Neural cell (in vitro differentiated cells): ENCODE results near the gene SLC50A1. TPM values are rescaled to one million over a fixed set of nuclear protein-coding genes. Genes with fewer than 3 reads are reported as not detected.
"Not testable (repeated sequence)": the region's sequence is repeated elsewhere in the genome, so short reads cannot be mapped to it uniquely, and the experiment has no call there.

Experiments used
- H2AFZ ChIP-seq: fragments of 200-600, 300-800 bp; sonication (generic), shearing (Covaris generic); 2 replicates; pipeline ENCODE4 v1.6.0; 2014; ENCODE audit warnings: low read depth, mild to moderate bottlenecking, antibody characterized with exemption, low read length, moderate library complexity
- H3F3A ChIP-seq: fragments of 200-600 bp; shearing (Covaris generic); 2 replicates; pipeline ENCODE4 v1.6.1; 2016; ENCODE audit warnings: mild to moderate bottlenecking, moderate library complexity, mixed read lengths, antibody characterized with exemption, low read length; ENCODE audit not compliant: insufficient read depth, poor library complexity, severe bottlenecking
- H3K27ac ChIP-seq: fragments of 200-600, 300-800 bp; sonication (generic), shearing (Covaris generic); 2 replicates; pipeline ENCODE4 v1.5.1; 2014; ENCODE audit warnings: mild to moderate bottlenecking, low read length, moderate library complexity
- H3K27me3 ChIP-seq: fragments of 300-800, 200-600 bp; sonication (generic), shearing (Covaris generic); 2 replicates; pipeline ENCODE4 v1.6.0; 2014; ENCODE audit warnings: mild to moderate bottlenecking, low read depth, low read length, moderate library complexity; ENCODE audit not compliant: insufficient read depth
- H3K36me3 ChIP-seq: fragments of 300-800, 200-600 bp; sonication (generic), shearing (Covaris generic); 2 replicates; pipeline ENCODE4 v1.5.1; 2014; ENCODE audit warnings: mild to moderate bottlenecking, antibody characterized with exemption, low read length, moderate library complexity; ENCODE audit not compliant: insufficient read depth
- H3K4me2 ChIP-seq: fragments of 300-800, 200-600 bp; sonication (generic), shearing (Covaris generic); 2 replicates; pipeline ENCODE4 v1.6.0; 2014; ENCODE audit warnings: mild to moderate bottlenecking, low read length
- H3K4me3 ChIP-seq: fragments of 300-800, 200-600 bp; sonication (generic), shearing (Covaris generic); 2 replicates; pipeline ENCODE4 v1.5.1; 2014; ENCODE audit warnings: mild to moderate bottlenecking, low read length, moderate library complexity
- H3K79me2 ChIP-seq: fragments of 200-600 bp; shearing (Covaris generic); replicated peaks from 2 replicates; pipeline ENCODE4 v1.6.0; 2014; ENCODE audit warnings: mild to moderate bottlenecking, low read length, moderate library complexity; ENCODE audit not compliant: insufficient read depth
- H3K9ac ChIP-seq: fragments of 300-800, 200-600 bp; sonication (generic), shearing (Covaris generic); 2 replicates; pipeline ENCODE4 v1.6.1; 2016; ENCODE audit warnings: mild to moderate bottlenecking, low read length, mixed read lengths
- H3K9me2 ChIP-seq: fragments of 200-600 bp; shearing (Covaris generic); 2 replicates; pipeline ENCODE4 v1.6.1; 2016; ENCODE audit warnings: mild to moderate bottlenecking, low read length, mixed read lengths; ENCODE audit not compliant: insufficient read depth
- H3K9me3 ChIP-seq: fragments of 200-600, 300-800 bp; sonication (generic), shearing (Covaris generic); 2 replicates; pipeline ENCODE4 v1.6.1; 2016; ENCODE audit warnings: mild to moderate bottlenecking, mixed run types, low read length, moderate library complexity, mixed read lengths
- H4K20me1 ChIP-seq: fragments of 200-600 bp; shearing (Covaris generic); 2 replicates; pipeline ENCODE4 v1.6.1; 2016; ENCODE audit warnings: mild to moderate bottlenecking, mixed run types; ENCODE audit not compliant: insufficient read depth
- CTCF ChIP-seq: fragments of 450-650 bp; IDR thresholded peaks from 2 replicates; pipeline ENCODE4 v1.5.1; 2014; ENCODE audit warnings: antibody characterized with exemption, mild to moderate bottlenecking, moderate library complexity; ENCODE audit not compliant: poor library complexity, severe bottlenecking
- EP300 ChIP-seq: fragments of 450-650 bp; conservative IDR thresholded peaks from 2 replicates; pipeline ENCODE4 v1.6.1; 2014; ENCODE audit warnings: antibody characterized with exemption, mild to moderate bottlenecking, moderate library complexity; ENCODE audit not compliant: poor library complexity, severe bottlenecking
- EZH2 ChIP-seq: fragments of 200-600, 300-800 bp; shearing (Covaris generic), sonication (generic); IDR thresholded peaks from 2 replicates; pipeline ENCODE4 v1.6.1; 2014; ENCODE audit warnings: antibody characterized with exemption, low read length, borderline replicate concordance, mild to moderate bottlenecking; ENCODE audit not compliant: insufficient read depth, poor library complexity, severe bottlenecking
- MXI1 ChIP-seq: fragments of 450-650 bp; conservative IDR thresholded peaks from 2 replicates; pipeline ENCODE4 v1.6.1; 2014; ENCODE audit warnings: antibody characterized with exemption, mild to moderate bottlenecking; ENCODE audit not compliant: poor library complexity, severe bottlenecking
- POLR2AphosphoS5 ChIP-seq: IDR thresholded peaks from 2 replicates; pipeline ENCODE4 v1.6.1; 2012
- RAD21 ChIP-seq: fragments of 450-650 bp; conservative IDR thresholded peaks from 2 replicates; pipeline ENCODE4 v1.6.1; 2014; ENCODE audit warnings: antibody characterized with exemption, mild to moderate bottlenecking, moderate library complexity
- REST ChIP-seq: IDR thresholded peaks from 2 replicates; pipeline ENCODE4 v1.6.1; 2012; ENCODE audit warnings: borderline replicate concordance
- SMC3 ChIP-seq: fragments of 450-650 bp; conservative IDR thresholded peaks from 2 replicates; pipeline ENCODE4 v1.6.1; 2014; ENCODE audit warnings: antibody characterized with exemption, mild to moderate bottlenecking, moderate library complexity; ENCODE audit not compliant: poor library complexity
- TAF1 ChIP-seq: IDR thresholded peaks from 2 replicates; pipeline ENCODE4 v1.6.1; 2012; ENCODE audit warnings: low read depth
- polyA plus RNA-seq: library from polyadenylated mRNA; depleted of rRNA; stranded (reverse); fragments of >200 nt; gene quantifications from 2 replicates; pipeline ENCODE4 v1.2.3, GENCODE V29; 2014

Gene SLC50A1
- polyA plus RNA-seq, 1 donor from 2014 or later = 12.6 TPM

GRCh38 chr1:155163785-155164184 is 28.1 kb downstream of the SLC50A1 start:
- H3F3A ChIP-seq, H3K36me3 ChIP-seq, H3K27ac ChIP-seq, H3K4me2 ChIP-seq, H3K9me3 ChIP-seq, H3K4me3 ChIP-seq, H3K27me3 ChIP-seq, H3K79me2 ChIP-seq, H4K20me1 ChIP-seq, H3K9ac ChIP-seq, H2AFZ ChIP-seq, H3K9me2 ChIP-seq: not testable (repeated sequence)

GRCh38 chr1:155164625-155165024 is 29.0 kb downstream of the SLC50A1 start:
- not testable (repeated sequence) for H3K79me2 ChIP-seq, H3K36me3 ChIP-seq, H3K27ac ChIP-seq, H4K20me1 ChIP-seq, H3K27me3 ChIP-seq, H3K4me3 ChIP-seq, H3K9me3 ChIP-seq, H2AFZ ChIP-seq, H3K9me2 ChIP-seq, H3F3A ChIP-seq, H3K9ac ChIP-seq, H3K4me2 ChIP-seq

- Histone ChIP-seq H3K27ac (no peak overlapping the region), H2AFZ (no peak overlapping the region)
These were observed 30.4 kb downstream of the SLC50A1 start for GRCh38 chr1:155166051-155166470.

More at GRCh38 chr1:155166051-155166470, 30.4 kb downstream of the SLC50A1 start:
- Histone ChIP-seq H4K20me1 (no peaks in the 10 kb centered on the region), H3K27me3 (no peaks in the 10 kb centered on the region), H3K36me3 (no peaks in the 10 kb centered on the region), H3K9ac (no peak overlapping the region), H3K79me2 (no peaks in the 10 kb centered on the region), H3K4me2 (no peak overlapping the region), H3K4me3 (no peak overlapping the region), H3K9me3 (no peaks in the 10 kb centered on the region), H3F3A (no peaks in the 10 kb centered on the region), H3K9me2 (no peaks in the 10 kb centered on the region)
- TF ChIP-seq POLR2AphosphoS5 = no peak
- TF ChIP-seq SMC3 = no peak
- no peak for TF ChIP-seq RAD21
- TF ChIP-seq REST = no peak
- no peak for TF ChIP-seq EZH2
- no peak for TF ChIP-seq EP300
- TF ChIP-seq CTCF = no peak
- TF ChIP-seq TAF1 = no peak
- no peak for TF ChIP-seq MXI1
